Measurements from ENCODE around the gene DESI2.

Gene DESI2

DNA sequence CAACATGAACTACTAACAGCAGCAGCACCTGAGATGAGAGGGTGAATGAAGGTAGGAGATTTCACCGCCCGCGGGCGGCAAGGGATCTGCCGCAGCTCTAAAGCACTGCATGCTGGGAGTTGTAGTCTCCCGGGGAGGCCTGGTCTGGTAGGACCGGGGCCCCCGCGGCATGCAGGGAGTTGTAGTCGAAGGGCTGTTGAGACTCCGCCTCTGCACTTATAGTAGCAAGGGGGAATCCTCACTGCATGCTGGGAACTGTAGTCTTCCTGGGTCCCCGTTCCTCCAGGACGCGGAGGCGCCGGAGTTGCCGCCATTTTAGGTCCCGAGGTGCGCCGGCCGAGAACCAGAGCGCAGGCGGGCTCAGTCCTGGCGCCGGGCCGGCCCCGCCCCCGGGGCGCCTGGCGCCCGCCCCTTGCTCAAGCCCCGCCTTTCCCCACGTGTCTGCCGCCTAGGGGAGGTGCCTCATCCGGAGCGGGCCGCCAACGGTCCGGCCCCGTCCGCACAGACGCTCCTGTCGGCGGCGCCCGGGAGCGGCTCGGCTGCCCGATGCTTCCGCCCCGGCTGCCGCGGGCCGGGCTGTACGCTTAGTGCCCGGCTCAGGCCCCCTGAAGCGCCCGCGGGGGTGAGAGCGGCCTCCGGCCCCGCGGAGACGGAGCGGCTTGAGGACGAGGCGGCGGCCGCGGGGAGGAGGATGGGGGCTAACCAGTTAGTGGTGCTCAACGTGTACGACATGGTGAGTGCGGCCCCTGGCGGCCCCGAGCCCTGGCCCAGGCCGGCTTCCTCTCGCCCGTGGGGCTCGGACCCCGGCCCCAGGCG is at the start of gene DESI2:
TSS of gene DESI2 (plus strand) at position 504 of the 816 bp plus-strand sequence. CDS start at position 692, 188 bp downstream.
- Histone ChIP-seq H3K36me3 (ENCODE audit: control insufficient read depth in 1 of 2, insufficient read depth in 2 of 2, low read length in 2 of 2) (no peaks in the 10 kb centered on the region), H3K9me3 (ENCODE audit: control insufficient read depth in 1 of 2, low read length in 2 of 2) (no peaks in the 10 kb centered on the region), H3K27ac (ENCODE audit: low read length) (peak within 1 kb of the TSS; percentile 78), H3K4me1 (ENCODE audit: control insufficient read depth in 1 of 2, insufficient read depth in 2 of 2, low read length in 2 of 2) (peaks cover 5 to 22% of the 10 kb centered on the region in 2 donors), H3K4me3 (ENCODE audit: low read depth in 1 of 2, low read length in 2 of 2) (peak within 1 kb of the TSS; percentile 85 to 93), H3K27me3 (ENCODE audit: low read depth, low read length) (no peaks in the 10 kb centered on the region)

DNA sequence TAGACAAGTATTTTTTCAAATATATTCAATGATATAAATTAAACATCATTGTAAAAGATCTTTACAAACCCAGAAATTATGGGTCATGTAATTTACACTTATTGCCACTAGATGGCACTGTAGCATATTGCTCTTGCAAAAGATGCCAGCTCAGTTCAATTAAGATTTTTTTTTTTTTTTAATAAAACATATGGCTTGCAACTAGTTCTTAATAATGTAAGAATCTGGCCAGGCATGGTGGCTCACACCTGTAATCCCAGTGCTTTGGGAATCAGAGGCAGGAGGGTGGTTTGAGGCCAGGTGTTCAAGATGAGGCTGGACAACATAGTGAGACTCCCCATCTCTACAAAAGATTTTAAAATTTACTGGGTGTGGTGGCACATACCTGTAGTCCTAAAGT is 49.4 kb upstream of the DESI2 start:
- H3K36me3 ChIP-seq (ENCODE audit: control insufficient read depth in 1 of 2, insufficient read depth in 2 of 2, low read length in 2 of 2): no peaks in the 10 kb centered on the region
- no peaks in the 10 kb centered on the region for H3K9me3 ChIP-seq (ENCODE audit: control insufficient read depth in 1 of 2, low read length in 2 of 2)
- H3K4me1 ChIP-seq (ENCODE audit: control insufficient read depth in 1 of 2, insufficient read depth in 2 of 2, low read length in 2 of 2): no peaks in the 10 kb centered on the region
- H3K4me3 ChIP-seq (ENCODE audit: low read depth in 1 of 2, low read length in 2 of 2): no peak overlapping the region
- H3K27ac ChIP-seq (ENCODE audit: low read length): no peak overlapping the region
- H3K27me3 ChIP-seq (ENCODE audit: low read depth, low read length): no peaks in the 10 kb centered on the region

DNA sequence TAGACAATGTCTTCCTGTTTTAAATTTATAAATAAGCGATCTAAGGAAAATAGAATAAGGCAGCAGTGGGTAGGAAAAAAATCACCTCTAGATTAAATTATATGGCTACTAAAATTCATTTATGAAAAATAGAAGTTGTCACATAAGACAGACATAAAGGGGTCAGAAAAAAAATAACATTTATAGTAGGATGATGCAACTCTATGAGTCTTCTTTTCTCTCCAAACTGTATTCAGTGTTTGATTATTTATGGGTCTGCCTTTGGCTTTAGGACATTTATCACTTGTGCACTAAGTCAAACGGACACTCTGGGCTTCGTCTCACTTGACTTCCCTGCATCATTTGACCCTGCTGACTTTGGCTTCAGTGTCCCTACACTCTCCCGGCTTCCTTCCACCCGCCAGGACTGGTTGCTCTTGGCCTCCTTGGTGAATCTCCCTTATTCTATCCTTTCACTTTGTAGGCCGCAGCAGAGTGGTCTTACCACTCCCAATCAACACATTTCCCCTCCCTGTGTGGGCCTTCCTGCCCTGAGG is 47.0 kb upstream of the DESI2 start:
- no peaks in the 10 kb centered on the region for H3K4me1 ChIP-seq (ENCODE audit: control insufficient read depth in 1 of 2, insufficient read depth in 2 of 2, low read length in 2 of 2)

DNA sequence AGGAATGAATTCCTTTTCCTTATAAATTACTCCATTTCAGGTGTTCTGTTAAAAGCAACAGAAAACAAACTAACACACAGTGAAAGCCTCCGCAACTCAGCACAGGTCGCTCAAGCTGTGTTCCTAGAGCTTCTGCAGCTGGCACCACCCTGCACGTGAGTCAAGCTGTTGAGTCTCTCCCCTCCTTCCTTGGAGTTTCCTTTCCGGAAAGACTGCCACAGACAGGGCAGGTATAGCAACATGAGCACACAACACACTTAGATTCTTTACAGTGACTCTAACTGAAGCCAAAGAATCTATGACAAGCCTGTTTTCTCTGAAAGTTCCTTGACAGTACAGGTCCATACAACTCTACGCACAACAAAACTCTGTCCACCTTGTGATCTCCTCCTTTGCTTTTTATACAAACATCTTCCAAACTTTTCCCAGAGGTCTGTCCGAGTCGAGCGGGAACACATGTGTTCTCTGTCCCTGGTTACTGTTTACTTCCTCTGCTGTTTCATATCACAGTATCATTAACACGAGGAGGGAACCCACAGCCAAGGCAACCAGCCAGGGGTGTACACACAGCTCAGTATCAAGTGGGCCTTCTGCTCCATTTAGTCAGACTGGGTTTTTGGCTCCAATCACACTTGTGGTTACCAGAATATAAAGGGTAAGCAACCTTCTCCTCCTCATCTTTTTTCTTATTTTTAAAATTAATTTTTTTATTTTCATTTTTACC is 38.7 kb upstream of the DESI2 start:
- Histone ChIP-seq H3K27me3 (ENCODE audit: low read depth, low read length) (no peaks in the 10 kb centered on the region), H3K27ac (ENCODE audit: low read length) (no peak overlapping the region), H3K4me1 (ENCODE audit: control insufficient read depth in 1 of 2, insufficient read depth in 2 of 2, low read length in 2 of 2) (no peaks in the 10 kb centered on the region), H3K4me3 (ENCODE audit: low read depth in 1 of 2, low read length in 2 of 2) (no peak overlapping the region), H3K9me3 (ENCODE audit: control insufficient read depth in 1 of 2, low read length in 2 of 2) (no peaks in the 10 kb centered on the region), H3K36me3 (ENCODE audit: control insufficient read depth in 1 of 2, insufficient read depth in 2 of 2, low read length in 2 of 2) (no peaks in the 10 kb centered on the region)

More for the DNA sequence above, 47.0 kb upstream of the DESI2 start:
- Histone ChIP-seq H3K27me3 (ENCODE audit: low read depth, low read length) (no peaks in the 10 kb centered on the region), H3K9me3 (ENCODE audit: control insufficient read depth in 1 of 2, low read length in 2 of 2) (no peaks in the 10 kb centered on the region), H3K27ac (ENCODE audit: low read length) (no peak overlapping the region), H3K36me3 (ENCODE audit: control insufficient read depth in 1 of 2, insufficient read depth in 2 of 2, low read length in 2 of 2) (no peaks in the 10 kb centered on the region), H3K4me3 (ENCODE audit: low read depth in 1 of 2, low read length in 2 of 2) (no peak overlapping the region)

DNA sequence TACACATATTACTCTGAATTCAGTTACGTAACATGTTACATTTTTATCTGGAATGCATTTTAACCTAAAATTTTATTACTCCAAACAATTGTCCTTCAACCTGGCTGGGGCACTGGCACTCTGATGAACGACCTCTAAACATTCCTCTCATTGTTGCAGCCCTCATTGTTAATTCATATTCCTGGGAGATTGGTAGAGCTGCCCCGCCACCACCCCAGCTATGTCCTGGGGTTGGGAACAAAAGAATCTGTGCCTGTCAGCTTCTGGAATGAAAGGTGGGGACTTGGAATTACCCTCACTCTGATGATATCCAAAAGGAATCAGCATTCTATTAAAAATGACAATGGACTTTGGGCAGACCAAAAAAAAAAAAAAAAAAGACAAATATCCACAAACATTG is 38.0 kb upstream of the DESI2 start:
- no peaks in the 10 kb centered on the region for H3K9me3 ChIP-seq (ENCODE audit: control insufficient read depth in 1 of 2, low read length in 2 of 2)
- no peaks in the 10 kb centered on the region for H3K27me3 ChIP-seq (ENCODE audit: low read depth, low read length)
- H3K36me3 ChIP-seq (ENCODE audit: control insufficient read depth in 1 of 2, insufficient read depth in 2 of 2, low read length in 2 of 2): no peaks in the 10 kb centered on the region
- no peak overlapping the region for H3K4me3 ChIP-seq (ENCODE audit: low read depth in 1 of 2, low read length in 2 of 2)
- H3K4me1 ChIP-seq (ENCODE audit: control insufficient read depth in 1 of 2, insufficient read depth in 2 of 2, low read length in 2 of 2): no peaks in the 10 kb centered on the region
- H3K27ac ChIP-seq (ENCODE audit: low read length): no peak overlapping the region

DNA sequence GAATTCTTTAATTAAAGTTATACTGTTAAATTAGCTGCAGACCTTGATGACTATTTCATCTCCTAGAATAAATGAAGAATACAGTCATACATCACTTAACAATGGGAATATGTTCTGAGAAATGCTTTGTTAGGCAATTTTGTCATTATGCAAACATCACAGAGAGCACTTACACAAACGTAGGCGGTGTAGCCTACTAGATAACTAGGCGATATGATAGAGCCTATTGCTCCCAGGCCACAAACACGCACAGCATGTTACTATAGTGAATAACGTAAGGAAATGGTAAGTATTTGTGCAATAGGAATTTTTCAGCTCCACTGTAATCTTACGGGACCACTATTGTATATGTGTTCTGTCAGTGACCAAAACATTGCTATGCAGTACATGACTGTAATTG is 37.6 kb upstream of the DESI2 start:
- Histone ChIP-seq H3K27me3 (ENCODE audit: low read depth, low read length) (no peaks in the 10 kb centered on the region), H3K27ac (ENCODE audit: low read length) (no peak overlapping the region), H3K4me1 (ENCODE audit: control insufficient read depth in 1 of 2, insufficient read depth in 2 of 2, low read length in 2 of 2) (no peaks in the 10 kb centered on the region), H3K4me3 (ENCODE audit: low read depth in 1 of 2, low read length in 2 of 2) (no peak overlapping the region), H3K36me3 (ENCODE audit: control insufficient read depth in 1 of 2, insufficient read depth in 2 of 2, low read length in 2 of 2) (no peaks in the 10 kb centered on the region), H3K9me3 (ENCODE audit: control insufficient read depth in 1 of 2, low read length in 2 of 2) (no peaks in the 10 kb centered on the region)

DNA sequence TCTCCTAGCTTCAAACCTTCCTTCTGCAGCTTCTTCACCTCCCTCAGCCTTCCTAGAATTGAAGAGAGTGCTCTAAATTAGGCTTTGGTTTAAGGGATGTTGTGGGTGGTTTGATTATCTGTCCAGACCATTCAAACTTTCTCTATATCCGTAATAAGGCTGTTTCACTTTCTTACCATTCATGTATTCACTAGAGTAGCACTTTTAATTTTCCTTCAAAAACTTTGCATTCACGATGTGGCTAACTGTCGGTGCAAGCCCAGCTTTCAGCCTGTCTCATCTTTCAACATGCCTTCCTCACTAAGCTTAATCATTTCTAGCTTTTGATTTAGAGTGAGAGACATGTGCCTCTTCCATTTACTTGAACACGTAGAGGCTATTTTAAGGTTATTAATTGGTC is 26.2 kb upstream of the DESI2 start:
- H3K36me3 ChIP-seq (ENCODE audit: control insufficient read depth in 1 of 2, insufficient read depth in 2 of 2, low read length in 2 of 2): no peaks in the 10 kb centered on the region
- no peaks in the 10 kb centered on the region for H3K9me3 ChIP-seq (ENCODE audit: control insufficient read depth in 1 of 2, low read length in 2 of 2)
- H3K27ac ChIP-seq (ENCODE audit: low read length): no peak overlapping the region
- H3K4me3 ChIP-seq (ENCODE audit: low read depth in 1 of 2, low read length in 2 of 2): no peak overlapping the region
- no peaks in the 10 kb centered on the region for H3K27me3 ChIP-seq (ENCODE audit: low read depth, low read length)
- H3K4me1 ChIP-seq (ENCODE audit: control insufficient read depth in 1 of 2, insufficient read depth in 2 of 2, low read length in 2 of 2): no peaks in the 10 kb centered on the region

DNA sequence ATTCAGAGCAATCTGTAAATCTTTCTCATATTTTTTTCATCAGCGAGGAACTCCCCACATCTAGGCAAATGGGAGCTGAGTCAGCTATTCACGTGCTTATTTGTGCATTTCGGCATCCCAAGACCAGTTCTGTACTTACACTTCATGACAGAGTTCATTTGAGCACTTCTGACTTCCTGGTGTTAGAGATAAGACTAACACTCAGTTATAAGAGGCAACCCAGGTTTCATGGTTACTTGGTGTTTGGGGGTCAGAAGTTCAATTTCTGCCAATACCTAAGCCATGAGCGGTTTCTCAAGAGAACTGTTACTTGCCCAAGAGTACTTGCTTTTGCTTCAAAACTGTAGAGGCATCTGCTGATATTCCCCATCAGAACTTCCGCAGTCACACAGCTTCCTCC is 24.1 kb upstream of the DESI2 start:
- H3K36me3 ChIP-seq (ENCODE audit: control insufficient read depth in 1 of 2, insufficient read depth in 2 of 2, low read length in 2 of 2): no peaks in the 10 kb centered on the region

DNA sequence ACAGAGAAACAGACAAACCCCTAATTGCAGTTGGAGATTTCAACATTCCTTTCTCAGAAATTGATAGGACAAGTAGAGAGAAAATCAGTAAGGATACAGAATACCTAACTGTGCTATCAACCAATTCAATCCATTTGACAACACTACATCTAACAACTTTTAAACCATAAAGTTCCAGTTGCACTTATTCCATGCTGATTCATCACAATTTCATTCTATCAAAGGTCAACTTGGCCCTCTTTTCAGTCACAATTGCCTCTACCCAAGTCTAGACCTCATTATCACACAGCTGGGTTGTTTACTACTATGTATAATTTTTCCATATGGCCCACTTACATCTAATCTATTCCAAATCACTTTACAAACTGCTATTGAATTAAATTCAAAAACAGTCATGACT is 19.8 kb upstream of the DESI2 start:
- no peaks in the 10 kb centered on the region for H3K36me3 ChIP-seq (ENCODE audit: control insufficient read depth in 1 of 2, insufficient read depth in 2 of 2, low read length in 2 of 2)
- no peaks in the 10 kb centered on the region for H3K4me1 ChIP-seq (ENCODE audit: control insufficient read depth in 1 of 2, insufficient read depth in 2 of 2, low read length in 2 of 2)
- H3K4me3 ChIP-seq (ENCODE audit: low read depth in 1 of 2, low read length in 2 of 2): no peak overlapping the region
- H3K9me3 ChIP-seq (ENCODE audit: control insufficient read depth in 1 of 2, low read length in 2 of 2): no peaks in the 10 kb centered on the region
- no peaks in the 10 kb centered on the region for H3K27me3 ChIP-seq (ENCODE audit: low read depth, low read length)
- H3K27ac ChIP-seq (ENCODE audit: low read length): no peak overlapping the region

More for the DNA sequence above, 24.1 kb upstream of the DESI2 start:
- Histone ChIP-seq H3K4me1 (ENCODE audit: control insufficient read depth in 1 of 2, insufficient read depth in 2 of 2, low read length in 2 of 2) (no peaks in the 10 kb centered on the region), H3K27ac (ENCODE audit: low read length) (no peak overlapping the region), H3K9me3 (ENCODE audit: control insufficient read depth in 1 of 2, low read length in 2 of 2) (no peaks in the 10 kb centered on the region), H3K4me3 (ENCODE audit: low read depth in 1 of 2, low read length in 2 of 2) (no peak overlapping the region), H3K27me3 (ENCODE audit: low read depth, low read length) (no peaks in the 10 kb centered on the region)

DNA sequence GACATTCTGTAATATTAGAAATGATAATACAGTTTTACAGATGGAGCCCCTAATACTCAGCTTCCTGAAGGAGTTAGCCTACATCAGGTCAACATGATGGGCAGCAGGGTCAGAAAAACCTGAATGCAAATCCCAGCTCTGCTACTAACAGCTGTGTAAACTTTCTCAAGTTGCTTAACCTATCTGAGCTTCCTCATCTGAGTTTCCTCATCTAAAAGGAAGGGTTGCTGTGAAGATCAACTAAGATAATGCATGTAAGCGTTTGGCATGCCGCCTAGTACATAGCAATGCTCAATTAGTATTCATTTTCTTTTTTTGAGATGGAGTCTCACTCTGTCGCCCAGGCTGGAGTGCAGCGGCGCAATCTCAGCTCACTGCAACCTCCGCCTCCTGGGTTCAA is 18.4 kb upstream of the DESI2 start:
- Histone ChIP-seq H3K4me1 (ENCODE audit: control insufficient read depth in 1 of 2, insufficient read depth in 2 of 2, low read length in 2 of 2) (no peaks in the 10 kb centered on the region), H3K27ac (ENCODE audit: low read length) (no peak overlapping the region), H3K4me3 (ENCODE audit: low read depth in 1 of 2, low read length in 2 of 2) (no peak overlapping the region), H3K36me3 (ENCODE audit: control insufficient read depth in 1 of 2, insufficient read depth in 2 of 2, low read length in 2 of 2) (no peaks in the 10 kb centered on the region), H3K9me3 (ENCODE audit: control insufficient read depth in 1 of 2, low read length in 2 of 2) (no peaks in the 10 kb centered on the region), H3K27me3 (ENCODE audit: low read depth, low read length) (no peaks in the 10 kb centered on the region)

DNA sequence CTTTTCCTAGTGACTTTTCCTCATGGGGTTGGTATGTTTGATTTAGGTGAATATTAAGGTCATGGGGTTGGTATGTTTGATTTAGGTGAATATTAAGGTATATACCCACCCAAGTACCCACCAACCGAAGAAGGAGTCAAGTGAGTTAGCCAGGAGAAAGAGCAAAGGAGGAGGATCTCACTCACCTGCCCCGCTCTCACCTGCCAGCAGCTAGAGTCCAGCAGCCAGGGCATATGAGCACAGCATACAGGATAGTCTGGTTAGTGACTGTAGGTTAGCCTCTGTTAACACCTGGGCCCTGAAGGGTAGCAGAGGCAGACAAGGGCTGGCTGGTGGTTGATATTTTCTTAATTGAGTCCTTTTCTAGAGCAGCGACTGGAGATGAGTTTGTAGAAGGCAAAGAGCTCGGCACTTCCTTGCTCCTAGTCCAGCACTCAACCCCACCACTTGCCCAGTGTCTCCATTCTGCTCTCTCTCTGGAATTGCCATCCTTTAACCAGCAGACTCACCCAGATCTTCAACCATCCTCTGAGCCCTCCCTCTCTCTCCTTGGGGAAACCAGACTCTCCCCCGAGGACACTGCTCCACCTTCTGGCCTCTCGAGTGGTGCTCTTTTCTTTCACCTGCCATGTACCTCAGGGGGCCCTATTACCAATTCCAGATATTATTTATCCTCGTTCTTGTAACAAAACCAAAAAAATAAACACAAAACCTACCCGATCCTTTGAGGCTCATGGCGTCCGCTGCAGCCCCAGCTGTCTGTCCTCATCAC is 16.3 kb upstream of the DESI2 start:
- Histone ChIP-seq H3K27ac (ENCODE audit: low read length) (no peak overlapping the region), H3K4me1 (ENCODE audit: control insufficient read depth in 1 of 2, insufficient read depth in 2 of 2, low read length in 2 of 2) (no peaks in the 10 kb centered on the region), H3K4me3 (ENCODE audit: low read depth in 1 of 2, low read length in 2 of 2) (no peak overlapping the region), H3K9me3 (ENCODE audit: control insufficient read depth in 1 of 2, low read length in 2 of 2) (no peaks in the 10 kb centered on the region), H3K27me3 (ENCODE audit: low read depth, low read length) (no peaks in the 10 kb centered on the region), H3K36me3 (ENCODE audit: control insufficient read depth in 1 of 2, insufficient read depth in 2 of 2, low read length in 2 of 2) (no peaks in the 10 kb centered on the region)
